Thyroid gland (tissue), 4 donors: Measurements from ENCODE around the gene KCNRG.

Source experiments
- CTCF ChIP-seq, 6 experiments: fragments of 200-600 bp in 3 of 6; fragments of 450-650 bp in 3 of 6; sonication (generic) in 3 of 6; IDR thresholded peaks; one replicate each; pipeline ENCODE4 v1.5.1; 2016 to 2019; ENCODE audit warnings: antibody characterized with exemption in 6 of 6, mild to moderate bottlenecking in 2 of 6, inconsistent platforms in 1 of 6, moderate library complexity in 1 of 6
- POLR2A ChIP-seq, 2 donors: fragments of 450-650 bp; IDR thresholded peaks; one replicate each; pipeline ENCODE4 v1.6.1; 2017; ENCODE audit warnings: antibody characterized with exemption in 2 of 2, mild to moderate bottlenecking in 2 of 2, moderate library complexity in 1 of 2

- TF ChIP-seq CTCF (IDR thresholded peaks at IDR 0.05) (no peak), POLR2A (IDR thresholded peaks at IDR 0.05) (no peak)
These were observed 16.3 kb upstream of the KCNRG start for GRCh38 chr13:49998714-49999624.
